Endothelial cell of umbilical vein (primary cell): ENCODE data around the gene FRMD5. TPM values are rescaled to one million over a fixed set of nuclear protein-coding genes. Genes with fewer than 3 reads are reported as not detected.

Experiments
- BruUV-seq: library from RNA; stranded (reverse); fragments of 400-500 nt; replicated peaks from 2 replicates; lab custom pipeline; 2021; lab: Mats Ljungman, UMichigan
- CTCF ChIA-PET: fragments of 300-600, 350-600 bp; sonication (Branson Sonifier 250); formaldehyde crosslinking; loops from one replicate; lab custom pipeline; 2021; ENCODE audit warnings: antibody characterized with exemption, inconsistent platforms; lab: Charles Lee
- POLR2A ChIA-PET: fragments of 300-600, 350-600 bp; sonication (Branson Sonifier 250); formaldehyde crosslinking; loops from one replicate; lab custom pipeline; 2021; ENCODE audit warnings: antibody characterized with exemption, inconsistent platforms; lab: Charles Lee
- DNase-seq: peaks from one replicate; pipeline ENCODE4 v3.0.0-alpha.2; 2011; ENCODE audit warnings: low read depth, low spot score
- FAIRE-seq: peaks from 2 replicates; lab custom pipeline; 2011; peaks lifted over from hg19 to GRCh38; lab: Jason Lieb, UNC
- H2AFZ ChIP-seq: 2 replicates; pipeline ENCODE4 v1.6.0; 2012; ENCODE audit warnings: low read depth, low read length, control low read depth, inconsistent platforms
- H3K27ac ChIP-seq: 2 replicates; pipeline ENCODE4 v1.5.1; 2011; ENCODE audit warnings: low read depth, mild to moderate bottlenecking, control low read depth, low read length, moderate library complexity; ENCODE audit not compliant: insufficient read depth
- H3K27me3 ChIP-seq, 2 experiments: 2 replicates each; pipeline versions ENCODE4 v1.6.0 to v1.6.1; 2011; ENCODE audit warnings: low read length in 2 of 2, mixed read lengths in 1 of 2; ENCODE audit not compliant: control insufficient read depth in 2 of 2, insufficient read depth in 2 of 2
- H3K36me3 ChIP-seq, 2 experiments: 2 replicates in 1 of 2; 3 replicates in 1 of 2; pipeline ENCODE4 v1.5.1; 2011; ENCODE audit warnings: low read length in 2 of 2, mild to moderate bottlenecking in 1 of 2, moderate library complexity in 1 of 2; ENCODE audit not compliant: control insufficient read depth in 2 of 2, insufficient read depth in 2 of 2; ENCODE audit errors: extremely low read depth in 1 of 2
- H3K4me1 ChIP-seq: 3 replicates; pipeline ENCODE4 v1.5.1; 2011; ENCODE audit warnings: mild to moderate bottlenecking, low read length; ENCODE audit not compliant: control insufficient read depth, insufficient read depth; ENCODE audit errors: extremely low read depth
- H3K4me2 ChIP-seq: 2 replicates; pipeline ENCODE4 v1.6.1; 2011; ENCODE audit warnings: low read length, control low read depth, mixed read lengths; ENCODE audit not compliant: insufficient read depth
- H3K4me3 ChIP-seq, 3 experiments: fragments of 200-600 bp in 1 of 3; sonication (generic), shearing (Covaris generic) in 1 of 3; replicated peaks in 1 of 3; 2 replicates each; pipeline ENCODE4 v1.5.1; 2011 to 2016; ENCODE audit warnings: control low read depth in 3 of 3, low read length in 3 of 3, mild to moderate bottlenecking in 2 of 3, inconsistent platforms in 1 of 3, low read depth in 1 of 3, moderate library complexity in 1 of 3; ENCODE audit not compliant: insufficient read depth in 1 of 3
- H3K79me2 ChIP-seq: 2 replicates; pipeline ENCODE4 v1.6.0; 2012; ENCODE audit warnings: low read length, inconsistent platforms; ENCODE audit not compliant: control insufficient read depth, insufficient read depth
- H3K9ac ChIP-seq: replicated peaks from 2 replicates; pipeline ENCODE3; 2011; ENCODE audit warnings: low read length, control low read depth; ENCODE audit not compliant: insufficient read depth; ENCODE audit errors: extremely low read depth
- H3K9me1 ChIP-seq: replicated peaks from 3 replicates; pipeline ENCODE4 v1.6.0; 2011; ENCODE audit warnings: mild to moderate bottlenecking, low read length; ENCODE audit not compliant: control insufficient read depth, insufficient read depth; ENCODE audit errors: extremely low read depth
- H3K9me3 ChIP-seq: replicated peaks from 2 replicates; pipeline ENCODE4 v1.5.1; 2012; ENCODE audit warnings: low read length, inconsistent platforms; ENCODE audit not compliant: control insufficient read depth, insufficient read depth
- H4K20me1 ChIP-seq: replicated peaks from 2 replicates; pipeline ENCODE3; 2011; ENCODE audit warnings: mild to moderate bottlenecking, low read length; ENCODE audit not compliant: control insufficient read depth, insufficient read depth; ENCODE audit errors: extremely low read depth
- EZH2 ChIP-seq: IDR thresholded peaks from 2 replicates; pipeline ENCODE4 v1.6.1; 2012; ENCODE audit warnings: borderline replicate concordance, low read depth, mild to moderate bottlenecking, moderate library complexity, low read length, inconsistent platforms; ENCODE audit not compliant: severe bottlenecking
- GATA2 ChIP-seq: IDR thresholded peaks from 2 replicates; pipeline ENCODE4 v1.7.0; 2011; ENCODE audit warnings: low read depth, mild to moderate bottlenecking, moderate library complexity, mixed read lengths, low read length; ENCODE audit not compliant: insufficient read length, insufficient read depth
- JUN ChIP-seq: IDR thresholded peaks from 2 replicates; pipeline ENCODE4 v1.6.1; 2011; ENCODE audit warnings: borderline replicate concordance, low read depth; ENCODE audit not compliant: insufficient read length, insufficient read depth
- MYC ChIP-seq: IDR thresholded peaks from one replicate; pipeline ENCODE4 v1.6.1; 2011; ENCODE audit warnings: mild to moderate bottlenecking, low read depth, low read length
- POLR2A ChIP-seq: IDR thresholded peaks from 2 replicates; pipeline ENCODE4 v1.6.1; 2012; ENCODE audit warnings: low read depth, mild to moderate bottlenecking, control low read depth, low read length
- POLR2AphosphoS5 ChIP-seq: IDR thresholded peaks from 2 replicates; pipeline ENCODE4 v1.6.1; 2012; ENCODE audit warnings: low read depth, mild to moderate bottlenecking, control low read depth, low read length, moderate library complexity; ENCODE audit not compliant: insufficient read depth
- dilution Hi-C: fragments of 300-500 bp; cut with MboI; formaldehyde crosslinking; loops from one replicate; pipeline ENCODE4 v1.15.0; 2019; ENCODE audit warnings: low sequenced_read_pairs; ENCODE audit not compliant: extremely low pct_ligation_motif_present
- intact Hi-C: fragments of 100-400 bp; cut with micrococcal nuclease; formaldehyde crosslinking; loops from one replicate; pipeline ENCODE4 v1.10.0; 2022
- polyA plus RNA-seq, 4 experiments: library from polyadenylated mRNA; depleted of rRNA in 3 of 4; stranded (reverse) in 3 of 4; unstranded in 1 of 4; fragments of >200 nt; gene quantifications; 2 replicates each; pipeline versions ENCODE4 v1.2.1 to v1.2.3, GENCODE V29; 2011 to 2012; ENCODE audit warnings: missing spikeins in 1 of 4
- total RNA-seq: library from RNA; stranded (reverse); gene quantifications from 2 replicates; pipeline ENCODE4 v1.2.3, GENCODE V29; 2021
- TF ChIP-seq, protein P1 (sequence below): IDR thresholded peaks from 2 replicates; pipeline ENCODE4 v1.6.1; 2011; ENCODE audit not compliant: insufficient read depth, insufficient read length
- TF ChIP-seq, protein P2 (sequence below), 2 donors: IDR thresholded peaks; 1 replicate in 1 of 2; 2 replicates in 1 of 2; pipeline ENCODE4 v1.5.1; 2011; ENCODE audit warnings: low read length in 2 of 2, mild to moderate bottlenecking in 2 of 2, moderate library complexity in 2 of 2, control low read depth in 1 of 2, inconsistent platforms in 1 of 2, low read depth in 1 of 2; ENCODE audit not compliant: insufficient read depth in 1 of 2; ENCODE audit errors: extremely low read depth in 1 of 2

Gene FRMD5
- total and polyA plus RNA-seq, 2 donors (not counting 3 experiments of a cell fraction or from before 2014, with no cell fraction given) = 16.7 to 20.2 TPM

DNA sequence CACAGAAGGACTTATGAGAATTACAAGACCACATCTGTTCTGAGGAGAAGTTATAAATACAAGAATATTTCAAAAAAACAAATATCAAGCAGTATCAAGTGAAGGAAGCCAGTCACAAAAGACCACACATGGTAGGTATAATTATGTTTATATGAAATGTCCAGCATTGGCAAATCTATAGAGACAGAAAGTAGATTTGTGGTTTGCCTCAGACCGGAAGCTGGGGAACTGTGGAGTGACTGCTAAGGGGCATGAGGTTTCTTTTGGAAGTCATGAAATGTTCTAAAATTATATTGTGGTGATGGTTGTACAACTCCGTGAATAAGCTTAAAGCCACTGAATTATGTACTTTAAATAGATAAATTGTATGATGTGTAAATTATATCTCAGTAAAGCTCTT, 136.9 kb downstream of the FRMD5 start:
- FAIRE-seq = no peak
- no peaks in the 10 kb centered on the region for H3K4me1 ChIP-seq
- BruUV-seq = no TSS peak
- POLR2A ChIA-PET = no interaction called here
- no peaks in the 10 kb centered on the region for H3K36me3 ChIP-seq
- intact Hi-C loops = no loop called here
- dilution Hi-C loops = no loop called here
- CTCF ChIA-PET = interaction anchor here (1.1 to 1.4 kb wide), 2 partner anchors 8 to 13 kb away, joined by 3 to 6 read pairs; no protein-coding TSS in a partner anchor
- TF ChIP-seq POLR2A = no peak
- no peak for TF ChIP-seq GATA2
- TF ChIP-seq, protein P1, sequence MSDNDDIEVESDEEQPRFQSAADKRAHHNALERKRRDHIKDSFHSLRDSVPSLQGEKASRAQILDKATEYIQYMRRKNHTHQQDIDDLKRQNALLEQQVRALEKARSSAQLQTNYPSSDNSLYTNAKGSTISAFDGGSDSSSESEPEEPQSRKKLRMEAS = no peak
- TF ChIP-seq EZH2 = no peak
- TF ChIP-seq JUN = no peak
- no peak for TF ChIP-seq POLR2AphosphoS5
- TF ChIP-seq, protein P2, sequence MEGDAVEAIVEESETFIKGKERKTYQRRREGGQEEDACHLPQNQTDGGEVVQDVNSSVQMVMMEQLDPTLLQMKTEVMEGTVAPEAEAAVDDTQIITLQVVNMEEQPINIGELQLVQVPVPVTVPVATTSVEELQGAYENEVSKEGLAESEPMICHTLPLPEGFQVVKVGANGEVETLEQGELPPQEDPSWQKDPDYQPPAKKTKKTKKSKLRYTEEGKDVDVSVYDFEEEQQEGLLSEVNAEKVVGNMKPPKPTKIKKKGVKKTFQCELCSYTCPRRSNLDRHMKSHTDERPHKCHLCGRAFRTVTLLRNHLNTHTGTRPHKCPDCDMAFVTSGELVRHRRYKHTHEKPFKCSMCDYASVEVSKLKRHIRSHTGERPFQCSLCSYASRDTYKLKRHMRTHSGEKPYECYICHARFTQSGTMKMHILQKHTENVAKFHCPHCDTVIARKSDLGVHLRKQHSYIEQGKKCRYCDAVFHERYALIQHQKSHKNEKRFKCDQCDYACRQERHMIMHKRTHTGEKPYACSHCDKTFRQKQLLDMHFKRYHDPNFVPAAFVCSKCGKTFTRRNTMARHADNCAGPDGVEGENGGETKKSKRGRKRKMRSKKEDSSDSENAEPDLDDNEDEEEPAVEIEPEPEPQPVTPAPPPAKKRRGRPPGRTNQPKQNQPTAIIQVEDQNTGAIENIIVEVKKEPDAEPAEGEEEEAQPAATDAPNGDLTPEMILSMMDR (IDR thresholded peaks at IDR 0.05; ENCODE audit: extremely low read depth in 1 of 2, insufficient read depth in 1 of 2, low read depth in 1 of 2, low read length in 2 of 2) = no peak
- no peak for TF ChIP-seq MYC
- H3K9me3 ChIP-seq = no peaks in the 10 kb centered on the region
- H3K79me2 ChIP-seq = no peaks in the 10 kb centered on the region
- no peaks in the 10 kb centered on the region for H3K27me3 ChIP-seq
- no peak for DNase-seq
- H3K4me2 ChIP-seq = no peak overlapping the region
- no peak overlapping the region for H3K27ac ChIP-seq
- H4K20me1 ChIP-seq = no peaks in the 10 kb centered on the region
- H3K4me3 ChIP-seq = no peak overlapping the region
- no peak overlapping the region for H3K9ac ChIP-seq
- no peak overlapping the region for H2AFZ ChIP-seq
- H3K9me1 ChIP-seq = no peaks in the 10 kb centered on the region
